Fibroblast of peridontal ligament (primary cell): Measurements from ENCODE around the gene OSER1.

Source experiments
- DNase-seq: peaks from one replicate; pipeline ENCODE4 v3.0.0-alpha.2; 2010; ENCODE audit errors: extremely low read depth

OSER1 gene

GRCh38 chr20:44224637-44225036, 14.1 kb upstream of the OSER1 start:
- no peak for DNase-seq

- no peak for DNase-seq
These were observed 13.2 kb upstream of the OSER1 start for GRCh38 chr20:44223721-44224120.

GRCh38 chr20:44222633-44223368, 12.2 kb upstream of the OSER1 start:
- DNase-seq = no peak

DNA sequence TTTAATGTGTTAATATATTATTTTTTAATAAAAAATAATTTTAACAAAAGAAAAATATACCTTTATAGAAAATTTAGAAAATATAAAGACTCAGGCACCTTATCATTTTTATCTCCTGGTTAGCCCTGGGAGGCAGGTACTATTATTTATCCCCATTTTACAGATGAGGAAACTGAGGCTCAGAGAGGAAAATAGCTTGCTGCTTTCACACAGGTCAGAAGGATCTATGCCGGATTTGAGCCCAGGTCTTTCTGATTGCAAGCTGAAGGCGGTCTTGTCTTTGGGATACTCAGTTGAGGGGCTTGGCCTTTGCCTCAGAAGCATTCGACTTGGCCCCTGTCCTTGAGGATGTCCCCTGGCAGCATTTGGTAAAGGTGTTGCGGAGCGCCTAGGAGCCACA, 11.5 kb upstream of the OSER1 start:
- no peak for DNase-seq

- DNase-seq = no peak
These were observed 10.9 kb upstream of the OSER1 start for GRCh38 chr20:44221368-44221954.

DNA sequence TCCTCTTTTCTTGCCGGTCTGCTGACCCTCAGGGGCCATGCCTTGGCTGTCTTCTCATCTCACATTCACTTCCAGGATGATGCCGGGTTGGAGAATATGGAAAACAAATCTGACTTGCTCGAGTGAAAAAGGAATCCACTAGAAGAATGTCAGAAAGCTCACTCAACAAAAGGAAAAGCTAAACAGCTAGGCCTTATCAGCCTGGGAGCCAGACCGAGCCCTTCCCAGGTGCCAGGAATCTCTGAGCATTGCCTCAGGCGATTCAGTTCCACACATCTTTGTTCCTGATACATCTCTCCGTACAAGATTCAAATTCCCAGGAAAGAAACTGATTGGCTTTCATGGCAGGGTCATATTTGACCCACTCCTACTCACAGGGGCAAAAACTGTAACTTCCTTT, 9.2 kb upstream of the OSER1 start:
- DNase-seq = no peak

- DNase-seq = no peak
These were observed 8.7 kb upstream of the OSER1 start for GRCh38 chr20:44219170-44219730.

DNA sequence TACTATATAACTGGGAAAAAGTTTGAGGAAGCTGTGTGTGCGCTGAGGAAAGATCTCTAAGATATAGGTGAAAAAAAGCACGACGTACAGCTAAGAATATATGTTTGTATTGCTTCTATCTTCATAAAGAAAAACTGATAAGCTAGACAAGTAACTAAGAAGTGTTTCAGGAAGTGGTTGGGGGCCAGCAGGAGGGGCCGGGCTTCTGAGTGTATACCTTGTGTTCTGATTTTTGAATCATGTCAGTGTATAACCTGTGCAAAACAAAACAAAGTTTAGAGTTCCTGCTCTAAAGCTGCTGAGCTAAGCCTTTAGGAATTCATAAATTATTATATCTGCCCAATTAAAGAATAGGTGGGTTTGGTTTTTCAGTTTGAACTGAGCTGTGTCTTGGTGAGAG, 7.9 kb upstream of the OSER1 start:
- no peak for DNase-seq

DNA sequence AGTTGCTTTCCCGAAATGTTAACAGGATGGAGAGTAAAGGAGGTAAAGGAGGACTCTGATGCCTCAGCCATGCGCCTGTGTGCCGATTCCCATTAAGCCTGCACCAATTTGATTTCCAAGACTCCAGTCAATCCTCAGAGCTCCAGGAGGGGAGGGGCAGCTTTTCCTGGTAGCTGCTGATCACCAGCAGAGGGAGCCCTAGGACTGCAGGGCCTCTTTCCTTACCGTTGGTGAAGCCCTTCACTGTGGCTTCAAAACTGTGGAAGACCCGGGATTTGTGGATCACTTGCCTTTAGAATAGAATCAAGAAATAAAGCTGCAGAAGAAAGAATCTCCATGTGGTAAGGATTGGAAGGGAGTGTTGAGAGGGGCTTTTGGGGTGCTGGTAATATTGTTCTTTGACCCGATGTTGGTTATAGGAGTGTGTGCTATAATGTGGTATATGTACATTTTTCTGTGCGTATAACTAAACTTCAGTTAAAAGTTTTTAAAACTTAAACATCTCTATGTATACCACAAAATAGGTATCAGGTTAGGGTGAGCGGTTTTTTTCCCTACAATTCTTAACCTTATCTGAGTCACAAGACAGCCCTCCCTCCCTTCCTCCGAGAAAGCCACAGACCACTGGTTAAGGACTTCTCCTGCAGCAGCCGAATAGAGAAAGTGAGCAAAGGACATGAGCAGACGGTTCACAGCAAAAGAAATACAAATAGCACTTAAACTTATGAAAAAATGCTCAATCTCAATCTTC, 6.9 kb upstream of the OSER1 start:
- peak; percentile 68 for DNase-seq

DNA sequence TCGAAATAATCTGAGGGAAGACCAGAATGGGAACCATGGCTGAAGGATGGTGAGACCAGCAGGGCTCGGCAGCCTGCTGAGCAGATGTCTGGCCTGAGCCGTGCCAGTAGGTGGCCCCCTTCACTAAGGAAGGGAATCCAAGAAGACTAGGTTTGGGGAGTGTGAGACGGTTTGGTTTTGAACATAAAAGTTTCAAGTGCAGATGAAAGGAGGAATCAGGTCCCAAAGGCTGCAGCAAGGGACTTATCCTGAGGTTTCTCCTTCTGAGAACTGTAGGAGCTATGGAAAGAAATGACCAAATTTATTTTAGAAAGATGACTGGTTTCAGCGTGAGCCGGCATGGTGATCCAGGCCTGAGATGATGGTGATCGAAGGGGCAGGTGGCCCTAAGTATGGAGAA, 4.6 kb upstream of the OSER1 start:
- DNase-seq = peak; percentile 73

GRCh38 chr20:44212792-44213191, 2.2 kb upstream of the OSER1 start:
- no peak for DNase-seq

DNA sequence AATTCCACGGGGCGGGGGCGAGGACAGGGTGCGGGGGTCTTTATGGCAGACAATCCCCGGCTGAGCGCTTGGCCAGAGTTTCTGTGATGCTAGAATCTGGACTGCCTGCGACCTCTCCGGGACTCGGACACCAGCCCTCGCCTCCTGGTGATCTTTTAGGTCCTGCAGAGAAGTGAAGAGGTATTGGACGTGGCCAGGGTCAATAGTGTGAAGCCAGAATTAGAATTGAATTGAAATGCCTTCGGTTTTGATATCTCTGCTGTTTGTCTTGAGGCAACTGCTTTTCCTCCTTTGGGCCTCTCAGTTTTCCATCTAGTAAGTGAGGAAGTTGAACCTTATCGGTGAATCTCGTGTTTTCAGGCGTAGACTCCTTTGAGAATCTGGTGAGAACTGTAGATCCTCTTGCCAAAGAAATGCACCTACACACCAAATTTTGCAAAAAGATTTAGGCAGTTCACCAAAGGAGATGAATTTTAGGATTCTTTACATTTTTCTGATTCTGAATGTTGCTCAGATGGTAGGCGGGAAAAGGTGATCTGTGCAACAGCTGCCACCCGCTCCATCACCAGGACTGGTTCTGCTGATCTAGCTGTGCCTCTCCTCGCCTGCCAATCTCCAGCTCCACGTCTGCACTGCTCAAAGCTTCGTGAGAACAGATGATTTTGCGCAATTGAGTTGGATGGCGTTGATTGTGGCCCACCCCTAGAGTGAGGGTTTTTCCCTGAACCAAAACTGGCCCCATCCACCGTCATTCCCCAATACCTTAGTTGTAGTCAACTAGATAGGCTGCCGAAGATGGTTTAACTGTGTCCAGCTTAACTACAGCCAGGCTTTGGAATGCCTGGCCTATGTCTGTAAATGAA, 837 bp upstream of the OSER1 start:
- DNase-seq = peak; percentile 84

GRCh38 chr20:44209686-44210405, 725 bp downstream of the OSER1 start:
- peak; percentile 31 for DNase-seq

- DNase-seq = peak; percentile 52
These were observed 1.8 kb downstream of the OSER1 start for GRCh38 chr20:44208770-44209169.

DNA sequence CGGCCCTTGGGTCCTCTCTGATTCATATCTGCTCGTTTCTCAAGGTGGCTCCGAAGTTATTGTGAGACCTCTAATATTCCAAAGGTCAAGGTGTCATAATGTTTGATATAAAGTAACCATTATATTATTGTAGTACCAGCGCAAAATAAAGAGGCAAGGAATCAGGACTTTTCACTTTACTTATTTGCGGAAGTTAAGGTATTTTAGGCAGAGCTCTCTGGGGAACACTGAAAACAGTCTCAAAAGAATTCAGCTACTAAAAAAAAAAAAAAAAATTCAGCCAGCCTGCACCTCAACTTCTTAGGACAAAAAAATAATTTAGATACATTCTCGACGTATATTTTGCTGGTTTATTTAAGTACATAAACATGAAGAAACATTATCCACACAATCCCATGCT, 2.4 kb downstream of the OSER1 start:
- no peak for DNase-seq

DNA sequence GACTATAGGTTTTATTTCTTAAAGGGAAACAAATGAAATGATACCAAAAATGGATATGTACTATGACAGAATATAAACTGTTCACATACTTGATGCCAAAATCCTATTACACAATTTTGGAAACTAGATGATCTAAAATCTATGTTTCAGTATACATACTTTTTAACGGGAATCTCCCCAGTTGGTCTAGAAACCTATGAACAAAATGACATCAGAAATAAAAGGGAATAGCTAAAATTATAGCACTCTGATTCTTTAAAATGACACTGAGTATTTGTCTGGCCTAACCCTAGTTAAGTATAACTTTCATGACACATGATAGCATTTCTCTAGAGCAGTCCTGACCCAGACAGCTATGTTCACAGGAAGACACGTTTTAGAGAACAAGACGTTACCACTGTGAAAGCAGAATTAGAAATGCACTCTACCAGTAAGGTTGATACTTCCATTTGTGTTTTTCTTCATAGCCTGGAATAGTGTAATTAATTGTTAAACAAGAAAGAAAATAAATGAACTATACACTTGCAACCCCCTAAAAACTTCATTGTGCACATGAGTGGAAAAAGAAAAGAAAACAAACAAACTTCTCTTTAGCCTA, 3.3 kb downstream of the OSER1 start:
- peak; percentile 48 for DNase-seq

DNA sequence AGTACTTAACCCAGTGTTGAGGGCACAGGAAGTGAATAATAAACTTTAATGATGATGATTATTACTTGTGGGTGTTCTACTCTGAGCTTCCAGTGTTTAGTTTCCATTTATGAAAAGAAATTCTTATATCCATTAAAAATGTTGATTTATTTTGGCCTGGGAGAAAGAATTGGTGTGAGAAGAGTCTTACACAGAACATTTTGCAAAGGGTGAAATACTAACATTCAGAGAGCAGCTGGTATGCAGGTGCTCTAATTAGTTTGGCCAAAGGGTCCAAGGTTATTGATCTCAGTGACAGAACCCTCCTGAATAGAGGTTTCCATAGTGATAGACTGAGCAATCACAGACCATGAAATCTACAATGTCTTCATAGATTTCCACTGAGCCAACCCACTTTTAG, 4.4 kb downstream of the OSER1 start:
- no peak for DNase-seq

- DNase-seq = no peak
These were observed 5.7 kb downstream of the OSER1 start for GRCh38 chr20:44204832-44205215.

- peak; percentile 95 for DNase-seq
These were observed 6.3 kb downstream of the OSER1 start for GRCh38 chr20:44204156-44204831.

GRCh38 chr20:44203161-44203560, 7.4 kb downstream of the OSER1 start:
- peak; percentile 27 for DNase-seq
